ENCODE measurements around the gene EFNA4. TPM values are rescaled to one million over a fixed set of nuclear protein-coding genes. Genes with fewer than 3 reads are reported as not detected.
A peak's percentile ranks its signal among the peaks of the same experiment; 100 is the strongest.

The EFNA4 gene
- total RNA-seq, 2 donors from 2014 or later, result 1.9 to 2.8 TPM

DNA sequence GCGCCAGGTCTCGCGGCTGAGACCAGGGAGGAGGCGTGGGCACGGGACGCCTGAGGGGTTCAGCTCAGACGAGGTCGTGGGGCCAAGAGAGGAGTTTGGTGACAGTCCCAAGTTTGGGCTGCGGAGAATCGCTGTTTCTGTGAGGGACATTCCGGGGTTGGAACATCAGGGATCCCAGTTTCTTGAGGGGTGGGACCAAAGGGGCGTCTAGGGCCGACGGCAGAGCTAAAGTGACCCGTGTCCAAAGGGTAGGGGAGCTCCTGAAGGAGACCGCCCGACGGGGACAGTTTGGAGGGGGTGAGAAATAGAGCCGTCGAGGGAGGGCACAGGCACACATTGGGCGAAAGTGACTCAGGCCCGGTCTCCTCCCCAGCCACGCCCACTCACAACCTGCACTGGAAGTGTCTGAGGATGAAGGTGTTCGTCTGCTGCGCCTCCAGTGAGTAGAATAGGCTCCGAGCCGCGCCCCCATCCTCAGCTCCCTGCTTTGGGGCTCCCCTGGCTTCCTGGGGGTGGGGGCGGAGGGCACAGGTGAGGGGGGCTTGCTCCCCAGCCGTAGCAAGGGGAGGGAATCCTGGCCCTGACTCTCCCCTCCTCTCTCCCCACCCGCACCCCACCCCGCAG, 22.1 kb downstream of the EFNA4 start:
- Histone ChIP-seq H3K36me3 (no peaks in the 10 kb centered on the region), H3K4me3 (peak overlapping the region; percentile 86), H3K9me3 (no peaks in the 10 kb centered on the region), H3K27me3 (replicated peaks; ENCODE audit: insufficient read depth) (peaks cover 17% of the 10 kb centered on the region), H3K4me1 (ENCODE audit: control insufficient read depth in 1 of 2, low read depth in 2 of 2) (peaks cover 17 to 35% of the 10 kb centered on the region in 2 donors), H3K27ac (peak overlapping the region; percentile 77 to 79)
- DNase-seq (ENCODE audit: low spot score), result no peak
- peak; percentile 21 for ATAC-seq (ENCODE audit: insufficient number of reproducible peaks, low FRiP score, low read depth)
- TF ChIP-seq, protein P1, sequence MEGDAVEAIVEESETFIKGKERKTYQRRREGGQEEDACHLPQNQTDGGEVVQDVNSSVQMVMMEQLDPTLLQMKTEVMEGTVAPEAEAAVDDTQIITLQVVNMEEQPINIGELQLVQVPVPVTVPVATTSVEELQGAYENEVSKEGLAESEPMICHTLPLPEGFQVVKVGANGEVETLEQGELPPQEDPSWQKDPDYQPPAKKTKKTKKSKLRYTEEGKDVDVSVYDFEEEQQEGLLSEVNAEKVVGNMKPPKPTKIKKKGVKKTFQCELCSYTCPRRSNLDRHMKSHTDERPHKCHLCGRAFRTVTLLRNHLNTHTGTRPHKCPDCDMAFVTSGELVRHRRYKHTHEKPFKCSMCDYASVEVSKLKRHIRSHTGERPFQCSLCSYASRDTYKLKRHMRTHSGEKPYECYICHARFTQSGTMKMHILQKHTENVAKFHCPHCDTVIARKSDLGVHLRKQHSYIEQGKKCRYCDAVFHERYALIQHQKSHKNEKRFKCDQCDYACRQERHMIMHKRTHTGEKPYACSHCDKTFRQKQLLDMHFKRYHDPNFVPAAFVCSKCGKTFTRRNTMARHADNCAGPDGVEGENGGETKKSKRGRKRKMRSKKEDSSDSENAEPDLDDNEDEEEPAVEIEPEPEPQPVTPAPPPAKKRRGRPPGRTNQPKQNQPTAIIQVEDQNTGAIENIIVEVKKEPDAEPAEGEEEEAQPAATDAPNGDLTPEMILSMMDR (IDR thresholded peaks at IDR 0.05), result no peak

DNA sequence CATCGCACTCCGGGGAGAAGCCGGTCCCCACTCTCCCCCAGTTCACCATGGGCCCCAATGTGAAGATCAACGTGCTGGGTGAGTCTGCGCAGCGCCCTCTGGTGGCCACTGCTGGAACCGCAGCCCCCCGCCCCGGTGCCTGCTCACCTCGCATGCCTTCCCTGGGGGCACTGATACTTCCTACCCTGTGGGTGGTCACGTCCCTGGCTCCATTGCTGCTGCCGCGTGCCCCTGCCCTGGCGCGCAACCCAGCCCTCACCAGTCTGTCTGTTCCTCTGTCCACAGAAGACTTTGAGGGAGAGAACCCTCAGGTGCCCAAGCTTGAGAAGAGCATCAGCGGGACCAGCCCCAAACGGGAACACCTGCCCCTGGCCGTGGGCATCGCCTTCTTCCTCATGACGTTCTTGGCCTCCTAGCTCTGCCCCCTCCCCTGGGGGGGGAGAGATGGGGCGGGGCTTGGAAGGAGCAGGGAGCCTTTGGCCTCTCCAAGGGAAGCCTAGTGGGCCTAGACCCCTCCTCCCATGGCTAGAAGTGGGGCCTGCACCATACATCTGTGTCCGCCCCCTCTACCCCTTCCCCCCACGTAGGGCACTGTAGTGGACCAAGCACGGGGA, 22.7 kb downstream of the EFNA4 start:
- Histone ChIP-seq H3K27ac (no peak overlapping the region), H3K36me3 (no peaks in the 10 kb centered on the region), H3K9me3 (no peaks in the 10 kb centered on the region), H3K4me1 (ENCODE audit: control insufficient read depth in 1 of 2, low read depth in 2 of 2) (peaks cover 12 to 31% of the 10 kb centered on the region in 2 donors), H3K27me3 (replicated peaks; ENCODE audit: insufficient read depth) (peaks cover 11% of the 10 kb centered on the region), H3K4me3 (peak overlapping the region; percentile 86)
- TF ChIP-seq, protein P1 (IDR thresholded peaks at IDR 0.05), result peak; percentile 100
- no peak for ATAC-seq (ENCODE audit: insufficient number of reproducible peaks, low FRiP score, low read depth)
- no peak for DNase-seq (ENCODE audit: low spot score)

DNA sequence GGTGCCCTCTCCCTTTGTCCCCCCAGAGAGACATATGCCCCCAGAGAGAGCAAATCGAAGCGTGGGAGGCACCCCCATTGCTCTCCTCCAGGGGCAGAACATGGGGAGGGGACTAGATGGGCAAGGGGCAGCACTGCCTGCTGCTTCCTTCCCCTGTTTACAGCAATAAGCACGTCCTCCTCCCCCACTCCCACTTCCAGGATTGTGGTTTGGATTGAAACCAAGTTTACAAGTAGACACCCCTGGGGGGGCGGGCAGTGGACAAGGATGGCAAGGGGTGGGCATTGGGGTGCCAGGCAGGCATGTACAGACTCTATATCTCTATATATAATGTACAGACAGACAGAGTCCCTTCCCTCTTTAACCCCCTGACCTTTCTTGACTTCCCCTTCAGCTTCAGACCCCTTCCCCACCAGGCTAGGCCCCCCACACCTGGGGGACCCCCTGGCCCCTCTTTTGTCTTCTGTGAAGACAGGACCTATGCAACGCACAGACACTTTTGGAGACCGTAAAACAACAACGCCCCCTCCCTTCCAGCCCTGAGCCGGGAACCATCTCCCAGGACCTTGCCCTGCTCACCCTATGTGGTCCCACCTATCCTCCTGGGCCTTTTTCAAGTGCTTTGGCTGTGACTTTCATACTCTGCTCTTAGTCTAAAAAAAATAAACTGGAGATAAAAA, 23.5 kb downstream of the EFNA4 start:
- no peaks in the 10 kb centered on the region for H3K36me3 ChIP-seq
- TF ChIP-seq, protein P1 (IDR thresholded peaks at IDR 0.05), result no peak
- peaks cover 10 to 29% of the 10 kb centered on the region in 2 donors for H3K4me1 ChIP-seq (ENCODE audit: control insufficient read depth in 1 of 2, low read depth in 2 of 2)
- no peak overlapping the region for H3K4me3 ChIP-seq
- H3K27ac ChIP-seq, result no peak overlapping the region
- peaks cover 4% of the 10 kb centered on the region for H3K27me3 ChIP-seq (replicated peaks; ENCODE audit: insufficient read depth)
- no peaks in the 10 kb centered on the region for H3K9me3 ChIP-seq
- no peak for ATAC-seq (ENCODE audit: insufficient number of reproducible peaks, low FRiP score, low read depth)
- no peak for DNase-seq (ENCODE audit: low spot score)

DNA sequence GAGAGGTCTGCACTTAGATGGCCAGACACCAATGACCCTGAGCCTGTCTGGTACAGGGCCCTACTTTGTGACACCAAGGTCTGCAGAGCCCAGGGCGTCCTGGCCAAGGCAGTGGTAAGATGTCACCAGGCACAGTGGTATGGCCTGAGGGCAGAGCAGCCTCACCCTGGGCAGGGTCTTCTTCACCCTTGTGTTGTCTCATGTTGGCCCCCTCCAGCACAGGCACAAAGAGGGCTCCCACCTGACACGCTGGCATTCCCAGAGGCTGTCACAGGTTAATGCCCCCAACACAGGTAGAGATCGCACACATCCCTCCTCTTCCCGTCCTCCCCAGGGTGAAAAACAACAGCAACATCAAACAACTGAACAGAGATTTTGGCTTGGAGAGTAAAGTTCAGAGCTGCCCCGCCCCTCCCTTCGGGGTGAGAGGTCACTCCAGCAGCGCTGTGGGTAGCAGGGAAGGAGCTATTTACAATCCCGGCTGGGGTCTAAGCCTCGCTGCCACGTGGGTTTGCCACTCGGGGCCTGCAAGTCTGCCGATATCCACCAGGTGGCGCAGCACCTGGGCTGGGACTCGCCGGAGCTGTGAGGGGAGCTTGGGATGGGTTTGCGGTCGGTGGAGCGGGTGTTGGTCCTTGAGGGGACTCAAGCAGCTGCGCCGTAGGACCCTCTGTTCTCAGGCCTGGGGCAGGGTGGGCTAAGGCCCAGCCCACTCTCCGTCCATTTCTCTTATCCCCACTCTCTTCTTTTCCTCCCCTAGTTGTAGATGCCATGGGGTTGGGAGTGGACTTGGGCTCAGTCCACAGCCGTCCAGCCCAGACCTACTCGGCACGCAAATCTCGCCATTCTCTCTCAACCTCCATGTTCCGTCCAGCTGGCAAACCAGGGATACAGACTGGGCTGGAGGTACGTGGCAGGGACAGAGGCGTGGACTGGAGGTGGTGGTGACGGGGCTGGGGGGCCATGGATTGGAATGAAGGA, 27.8 kb downstream of the EFNA4 start:
- H3K4me3 ChIP-seq, result no peak overlapping the region
- H3K36me3 ChIP-seq, result no peaks in the 10 kb centered on the region
- ATAC-seq (ENCODE audit: insufficient number of reproducible peaks, low FRiP score, low read depth), result no peak
- no peak overlapping the region for H3K27ac ChIP-seq
- no peak for DNase-seq (ENCODE audit: low spot score)
- TF ChIP-seq, protein P1 (IDR thresholded peaks at IDR 0.05), result peak; percentile 99
- no peaks in the 10 kb centered on the region for H3K27me3 ChIP-seq (replicated peaks; ENCODE audit: insufficient read depth)
- no peaks in the 10 kb centered on the region for H3K9me3 ChIP-seq
- H3K4me1 ChIP-seq (ENCODE audit: control insufficient read depth in 1 of 2, low read depth in 2 of 2), result peaks cover 3 to 21% of the 10 kb centered on the region in 2 donors

Data from thoracic aorta (tissue), 2 donors.